H9 (cell line): ENCODE results near the gene UBAC2. TPM values are rescaled to one million over a fixed set of nuclear protein-coding genes. Genes with fewer than 3 reads are reported as not detected.

Source experiments
- DNase-seq: peaks from one replicate; pipeline ENCODE4 v3.0.0-alpha.2; 2017
- H2AFZ ChIP-seq: one replicate; pipeline ENCODE4 v1.6.1; 2013; ENCODE audit warnings: mild to moderate bottlenecking, low read length, control low read depth, moderate library complexity
- H2AK5ac ChIP-seq: 2 replicates; pipeline ENCODE4 v1.6.1; 2013; ENCODE audit warnings: low read length, control low read depth, mixed read lengths; ENCODE audit not compliant: insufficient read length
- H2BK120ac ChIP-seq: one replicate; pipeline ENCODE4 v1.6.1; 2013; ENCODE audit warnings: low read depth, mild to moderate bottlenecking, low read length, control low read depth, inconsistent platforms; ENCODE audit not compliant: poor library complexity, severe bottlenecking
- H2BK12ac ChIP-seq: 2 replicates; pipeline ENCODE4 v1.6.1; 2013; ENCODE audit warnings: low read length, control low read depth, mixed read lengths, low read depth; ENCODE audit not compliant: insufficient read length
- H2BK15ac ChIP-seq: 2 replicates; pipeline ENCODE4 v1.6.1; 2013; ENCODE audit warnings: low read depth, low read length, control low read depth
- H2BK20ac ChIP-seq: one replicate; pipeline ENCODE4 v1.6.1; 2013; ENCODE audit warnings: low read depth, mild to moderate bottlenecking, low read length, control low read depth, inconsistent platforms; ENCODE audit not compliant: poor library complexity, severe bottlenecking
- H2BK5ac ChIP-seq: 2 replicates; pipeline ENCODE4 v1.6.1; 2013; ENCODE audit warnings: low read length, control low read depth, mixed read lengths; ENCODE audit not compliant: insufficient read length
- H3K14ac ChIP-seq: 2 replicates; pipeline ENCODE4 v1.6.1; 2013; ENCODE audit warnings: low read length, control low read depth; ENCODE audit not compliant: insufficient read depth
- H3K18ac ChIP-seq: 2 replicates; pipeline ENCODE4 v1.6.1; 2013; ENCODE audit warnings: low read depth, mild to moderate bottlenecking, mixed read lengths, low read length, control low read depth; ENCODE audit not compliant: insufficient read length
- H3K23ac ChIP-seq: 2 replicates; pipeline ENCODE4 v1.6.1; 2013; ENCODE audit warnings: low read length, control low read depth, mixed read lengths, low read depth; ENCODE audit not compliant: insufficient read length
- H3K23me2 ChIP-seq: 2 replicates; pipeline ENCODE4 v1.6.1; 2013; ENCODE audit warnings: low read depth, mild to moderate bottlenecking, mixed read lengths, low read length, control low read depth; ENCODE audit not compliant: insufficient read length, poor library complexity, severe bottlenecking
- H3K27ac ChIP-seq: 2 replicates; pipeline ENCODE4 v1.5.1; 2013; ENCODE audit warnings: low read length, control low read depth, mixed read lengths, low read depth; ENCODE audit not compliant: insufficient read length
- H3K27me3 ChIP-seq: 2 replicates; pipeline ENCODE4 v1.6.1; 2013; ENCODE audit warnings: low read length, control low read depth, inconsistent platforms; ENCODE audit not compliant: insufficient read depth
- H3K4ac ChIP-seq: 2 replicates; pipeline ENCODE4 v1.6.1; 2013; ENCODE audit warnings: low read depth, mild to moderate bottlenecking, control low read depth, inconsistent platforms, low read length, moderate library complexity
- H3K4me1 ChIP-seq: 2 replicates; pipeline ENCODE4 v1.6.1; 2013; ENCODE audit warnings: low read length, control low read depth, inconsistent platforms; ENCODE audit not compliant: insufficient read depth
- H3K4me2 ChIP-seq: 2 replicates; pipeline ENCODE4 v1.6.1; 2013; ENCODE audit warnings: low read length, control low read depth, mixed read lengths; ENCODE audit not compliant: insufficient read length, insufficient read depth
- H3K56ac ChIP-seq: 2 replicates; pipeline ENCODE4 v1.6.1; 2013; ENCODE audit warnings: low read depth, mild to moderate bottlenecking, mixed read lengths, low read length, control low read depth; ENCODE audit not compliant: insufficient read length
- H3K79me1 ChIP-seq: 2 replicates; pipeline ENCODE4 v1.6.1; 2013; ENCODE audit warnings: low read depth, mild to moderate bottlenecking, moderate library complexity, low read length, control low read depth, inconsistent platforms; ENCODE audit not compliant: insufficient read depth, poor library complexity, severe bottlenecking
- H3K79me2 ChIP-seq: 2 replicates; pipeline ENCODE4 v1.6.1; 2013; ENCODE audit warnings: low read length, control low read depth, inconsistent platforms; ENCODE audit not compliant: insufficient read depth
- H3K9ac ChIP-seq: 2 replicates; pipeline ENCODE4 v1.6.1; 2013; ENCODE audit warnings: low read length, control low read depth, mixed read lengths; ENCODE audit not compliant: insufficient read length; ENCODE audit errors: extremely low read depth
- H3K9me3 ChIP-seq: one replicate; pipeline ENCODE4 v1.6.1; 2013; ENCODE audit warnings: low read depth, low read length, inconsistent platforms; ENCODE audit not compliant: control insufficient read depth
- H3T11ph ChIP-seq: one replicate; pipeline ENCODE4 v1.6.1; 2013; ENCODE audit warnings: mild to moderate bottlenecking, low read length, control low read depth, inconsistent platforms
- H4K20me1 ChIP-seq: one replicate; pipeline ENCODE4 v1.6.1; 2013; ENCODE audit not compliant: control insufficient read depth, insufficient read length, insufficient read depth
- H4K5ac ChIP-seq: 2 replicates; pipeline ENCODE4 v1.6.1; 2013; ENCODE audit warnings: low read depth, mild to moderate bottlenecking, mixed read lengths, low read length, control low read depth; ENCODE audit not compliant: insufficient read length
- H4K8ac ChIP-seq: replicated peaks from 2 replicates; pipeline ENCODE4 v1.6.1; 2013; ENCODE audit warnings: low read length, control low read depth, mixed read lengths, low read depth; ENCODE audit not compliant: insufficient read length
- H4K91ac ChIP-seq: 2 replicates; pipeline ENCODE4 v1.6.1; 2013; ENCODE audit warnings: low read depth, mild to moderate bottlenecking, moderate library complexity, mixed read lengths, low read length, control low read depth; ENCODE audit not compliant: insufficient read length
- H3K27ac Mint-ChIP-seq, 3 experiments: 2 replicates in 2 of 3; 3 replicates in 1 of 3; pipeline ENCODE4 v1.8.0; 2020 to 2021; ENCODE audit warnings: mixed read lengths in 3 of 3, mild to moderate bottlenecking in 1 of 3, moderate library complexity in 1 of 3
- H3K27me3 Mint-ChIP-seq: 2 replicates; pipeline ENCODE4 v1.8.0; 2021; ENCODE audit warnings: low read depth, mild to moderate bottlenecking, moderate library complexity, mixed read lengths
- H3K36me3 Mint-ChIP-seq, 3 experiments: 2 replicates in 2 of 3; 3 replicates in 1 of 3; pipeline ENCODE4 v1.8.0; 2020 to 2021; ENCODE audit warnings: low read depth in 3 of 3, mixed read lengths in 3 of 3; ENCODE audit not compliant: insufficient read depth in 1 of 3
- H3K4me1 Mint-ChIP-seq, 2 experiments: 2 replicates each; pipeline ENCODE4 v1.8.0; 2020; ENCODE audit warnings: mixed read lengths in 2 of 2
- H3K4me3 Mint-ChIP-seq, 2 experiments: 2 replicates in 1 of 2; 3 replicates in 1 of 2; pipeline ENCODE4 v1.8.0; 2020 to 2021; ENCODE audit warnings: mild to moderate bottlenecking in 2 of 2, mixed read lengths in 2 of 2, moderate library complexity in 1 of 2
- H3K9me3 Mint-ChIP-seq, 2 experiments: 2 replicates in 1 of 2; 3 replicates in 1 of 2; pipeline ENCODE4 v1.8.0; 2020; ENCODE audit warnings: mild to moderate bottlenecking in 2 of 2, mixed read lengths in 2 of 2, moderate library complexity in 1 of 2
- CTCF ChIP-seq: fragments of 200-600 bp; sonication (generic); conservative IDR thresholded peaks from 3 replicates; pipeline ENCODE4 v1.8.0; 2021; ENCODE audit warnings: antibody characterized with exemption, mild to moderate bottlenecking
- WGBS: extraction: QIAGEN DNeasy Blood & Tissue Kit; methylation state at CpG from one replicate; pipeline ENCODE4 v1.1.7; 2013; ENCODE audit warnings: missing lambda C conversion rate, low lambda C conversion rate, mixed read lengths; ENCODE audit not compliant: insufficient read length; ENCODE audit errors: extremely low coverage; 5-methylcytosine and 5-hydroxymethylcytosine counted together
- total RNA-seq: library from RNA; stranded (reverse); gene quantifications from 2 replicates; pipeline ENCODE4 v1.2.1, GENCODE V29; 2021

UBAC2 gene
- total RNA-seq, 1 experiment from 2014 or later: 52.3 TPM

GRCh38 chr13:99206226-99206625, 5.6 kb downstream of the UBAC2 start:
- Histone ChIP-seq H3K23me2 (peaks cover 5% of the 10 kb centered on the region), H4K8ac (no peak overlapping the region), H2BK5ac (no peak overlapping the region), H3K4me1 (peaks cover 1% of the 10 kb centered on the region; the same call in 1 of the 2 replicates), H3K79me1 (peaks cover 18% of the 10 kb centered on the region), H3K14ac (no peak overlapping the region), H3K23ac (no peak overlapping the region), H4K91ac (no peak overlapping the region), H3T11ph (no peak overlapping the region), H2BK12ac (no peak overlapping the region), H3K79me2 (peaks cover 42% of the 10 kb centered on the region; the same call in 1 of the 2 replicates), H3K18ac (no peak overlapping the region), H3K27me3 (no peaks in the 10 kb centered on the region), H2AFZ (no peak overlapping the region), H2AK5ac (no peak overlapping the region), H3K27ac (no peak overlapping the region), H3K9me3 (no peaks in the 10 kb centered on the region), H3K56ac (no peak overlapping the region), H2BK120ac (no peak overlapping the region), H3K4me2 (no peak overlapping the region), H2BK20ac (no peak overlapping the region), H3K4ac (no peak overlapping the region), H4K20me1 (peaks cover 2% of the 10 kb centered on the region), H3K9ac (no peak overlapping the region), H2BK15ac (no peak overlapping the region), H4K5ac (no peak overlapping the region)
- Mint-ChIP-seq H3K4me3 (no peak overlapping the region), H3K9me3 (no peaks in the 10 kb centered on the region), H3K27me3 (no peaks in the 10 kb centered on the region; the same call in 1 of the 2 replicates), H3K4me1 (peaks cover 38 to 48% of the 10 kb centered on the region in 2 experiments), H3K27ac (peak overlapping the region in 2 of 3 experiments; percentile 2 to 42; a peak in 2 of 7 replicates), H3K36me3 (peaks cover 17 to 24% (median 18%) of the 10 kb centered on the region in 3 experiments; a peak in 6 of 7 replicates)
- no peak for DNase-seq
- WGBS: no CpG with 5 or more reads among the region's 8 CpGs
- TF ChIP-seq CTCF: no peak
